Measurements from ENCODE around the gene VAPB. TPM values are rescaled to one million over a fixed set of nuclear protein-coding genes. Genes with fewer than 3 reads are reported as not detected.

VAPB gene
- total RNA-seq, 4 donors from 2014 or later: 20.4 to 28.0 (median 23.6) TPM

- DNase-seq (ENCODE audit: low spot score in 2 of 2): no peak
- TF ChIP-seq EP300 (IDR thresholded peaks at IDR 0.05) (no peak), CTCF (IDR thresholded peaks at IDR 0.05) (no peak), POLR2A (IDR thresholded peaks at IDR 0.05) (no peak)
- WGBS, 2 donors: 88 to 91% methylated on average over 10 of the region's 10 CpGs
- H3K27me3 ChIP-seq: no peaks in the 10 kb centered on the region
- no peak overlapping the region for H3K27ac ChIP-seq
- peaks cover 0 to 32% (median 4%) of the 10 kb centered on the region in 4 donors for H3K9me3 ChIP-seq
- H3K36me3 ChIP-seq: peaks cover 0 to 10% (median 0%) of the 10 kb centered on the region in 3 donors
- H3K4me3 ChIP-seq: no peak overlapping the region
- H3K4me1 ChIP-seq: no peaks in the 10 kb centered on the region
These were observed 86.4 kb downstream of the VAPB start for GRCh38 chr20:58475466-58475865.

- no peak for TF ChIP-seq EP300 (IDR thresholded peaks at IDR 0.05)
- TF ChIP-seq CTCF (IDR thresholded peaks at IDR 0.05): no peak
- no peak for TF ChIP-seq POLR2A (IDR thresholded peaks at IDR 0.05)
- no peak overlapping the region for H3K4me3 ChIP-seq
- peaks cover 0 to 5% (median 0%) of the 10 kb centered on the region in 4 donors for H3K4me1 ChIP-seq
- WGBS, 2 donors: 52 to 70% methylated on average over 3 of the region's 3 CpGs
- H3K36me3 ChIP-seq: peaks cover 0 to 12% (median 0%) of the 10 kb centered on the region in 3 donors
- H3K27me3 ChIP-seq: no peaks in the 10 kb centered on the region
- peaks cover 0 to 39% (median 4%) of the 10 kb centered on the region in 4 donors for H3K9me3 ChIP-seq
- H3K27ac ChIP-seq: no peak overlapping the region
- DNase-seq (ENCODE audit: low spot score in 2 of 2): no peak
These were observed 89.2 kb downstream of the VAPB start for GRCh38 chr20:58478141-58478805.

GRCh38 chr20:58479726-58480440 lies 90.9 kb downstream of the VAPB start:
- no peak overlapping the region for H3K4me3 ChIP-seq
- 80 to 84% methylated on average over 9 of the region's 9 CpGs for WGBS, 2 donors
- no peak for DNase-seq (ENCODE audit: low spot score in 2 of 2)
- H3K27ac ChIP-seq: no peak overlapping the region
- TF ChIP-seq EP300 (IDR thresholded peaks at IDR 0.05) (no peak), POLR2A (IDR thresholded peaks at IDR 0.05) (no peak), CTCF (IDR thresholded peaks at IDR 0.05) (no peak)
- no peaks in the 10 kb centered on the region for H3K27me3 ChIP-seq
- peaks cover 0 to 5% (median 0%) of the 10 kb centered on the region in 4 donors for H3K4me1 ChIP-seq
- H3K9me3 ChIP-seq: peaks cover 0 to 39% (median 4%) of the 10 kb centered on the region in 4 donors
- peaks cover 0 to 12% (median 0%) of the 10 kb centered on the region in 3 donors for H3K36me3 ChIP-seq

- H3K27ac ChIP-seq: no peak overlapping the region
- no peak for DNase-seq (ENCODE audit: low spot score in 2 of 2)
- TF ChIP-seq POLR2A (IDR thresholded peaks at IDR 0.05): no peak
- no peak for TF ChIP-seq EP300 (IDR thresholded peaks at IDR 0.05)
- no peak for TF ChIP-seq CTCF (IDR thresholded peaks at IDR 0.05)
- 66 to 73% methylated on average over 15 to 16 of the region's 16 CpGs for WGBS, 2 donors
- H3K9me3 ChIP-seq: peaks cover 0 to 47% (median 5%) of the 10 kb centered on the region in 4 donors
- H3K4me1 ChIP-seq: peaks cover 0 to 5% (median 0%) of the 10 kb centered on the region in 4 donors
- H3K4me3 ChIP-seq: no peak overlapping the region
- peaks cover 0 to 12% (median 0%) of the 10 kb centered on the region in 3 donors for H3K36me3 ChIP-seq
- H3K27me3 ChIP-seq: no peaks in the 10 kb centered on the region
These were observed 91.7 kb downstream of the VAPB start for GRCh38 chr20:58480551-58481336.
